GM12878 (cell line): ENCODE measurements around the gene PHACTR1. TPM values are rescaled to one million over a fixed set of nuclear protein-coding genes. Genes with fewer than 3 reads are reported as not detected.
A peak's percentile ranks its signal among the peaks of the same experiment; 100 is the strongest.

Experiments used
- ATAC-seq: fragments of 200-7000 bp; cut with Tn5 transposase; 3 replicates; pipeline ENCODE4 v1.9.1; 2020; ENCODE audit warnings: mild to moderate bottlenecking, moderate library complexity
- BruUV-seq: library from RNA; stranded (reverse); fragments of 400-500 nt; replicated peaks from 2 replicates; lab custom pipeline; 2021; lab: Mats Ljungman, UMichigan
- CTCF ChIA-PET: fragments of 300-600 bp; sonication (Branson Sonifier 250); formaldehyde crosslinking; extraction: SDS; loops from one replicate; lab custom pipeline; 2021; ENCODE audit warnings: inconsistent platforms; lab: Yijun Ruan, JAX
- POLR2A ChIA-PET: fragments of 350-600 bp; formaldehyde crosslinking; extraction: SDS; loops from one replicate; lab custom pipeline; 2021; ENCODE audit warnings: inconsistent platforms; lab: Charles Lee
- RAD21 ChIA-PET: fragments of 300-600 bp; sonication (Branson Sonifier 250); formaldehyde crosslinking; loops from one replicate; lab custom pipeline; 2023; ENCODE audit warnings: antibody characterized with exemption; ENCODE audit not compliant: unreplicated experiment; lab: Charles Lee
- SMC1A ChIA-PET: fragments of 300-600 bp; sonication (Branson Sonifier 250); formaldehyde crosslinking; loops from one replicate; lab custom pipeline; 2023; ENCODE audit not compliant: unreplicated experiment, uncharacterized antibody; lab: Charles Lee
- DNase-seq: peaks from one replicate; pipeline ENCODE4 v3.0.0-alpha.2; 2011; ENCODE audit warnings: low read depth, low spot score
- FAIRE-seq: peaks from 3 replicates; lab custom pipeline; 2011; peaks lifted over from hg19 to GRCh38; lab: Jason Lieb, UNC
- H2AFZ ChIP-seq: 2 replicates; pipeline ENCODE4 v1.6.0; 2011; ENCODE audit warnings: low read depth, low read length, control low read depth; ENCODE audit not compliant: control insufficient read depth
- H3K27ac ChIP-seq: 2 replicates; pipeline ENCODE4 v1.5.1; 2011; ENCODE audit warnings: control low read depth; ENCODE audit not compliant: control insufficient read depth, insufficient read depth
- H3K27me3 ChIP-seq, 2 experiments: replicated peaks in 1 of 2; 2 replicates each; pipeline versions ENCODE4 v1.6.0 to v1.6.1; 2011; ENCODE audit warnings: low read length in 1 of 2; ENCODE audit not compliant: control insufficient read depth in 2 of 2, insufficient read depth in 2 of 2
- H3K36me3 ChIP-seq, 2 experiments: 2 replicates each; pipeline ENCODE4 v1.5.1; 2011; ENCODE audit warnings: low read length in 1 of 2; ENCODE audit not compliant: control insufficient read depth in 2 of 2, insufficient read depth in 2 of 2
- H3K4me1 ChIP-seq: 2 replicates; pipeline ENCODE4 v1.6.1; 2011; ENCODE audit warnings: mild to moderate bottlenecking, low read length, moderate library complexity, mixed read lengths; ENCODE audit not compliant: control insufficient read depth, insufficient read depth
- H3K4me2 ChIP-seq: 2 replicates; pipeline ENCODE4 v1.6.0; 2011; ENCODE audit warnings: control low read depth; ENCODE audit not compliant: control insufficient read depth, insufficient read depth
- H3K4me3 ChIP-seq: fragments of 200-600 bp; sonication (generic); 2 replicates; pipeline ENCODE4 v1.5.1; 2016
- H3K79me2 ChIP-seq: 2 replicates; pipeline ENCODE4 v1.6.0; 2011; ENCODE audit warnings: low read length; ENCODE audit not compliant: control insufficient read depth, insufficient read depth
- H3K9ac ChIP-seq: 2 replicates; pipeline ENCODE4 v1.8.0; 2011; ENCODE audit warnings: low read length, control low read depth, mixed read lengths; ENCODE audit not compliant: control insufficient read depth, insufficient read depth
- H3K9me3 ChIP-seq: replicated peaks from 3 replicates; pipeline ENCODE4 v1.5.1; 2011; ENCODE audit warnings: mild to moderate bottlenecking, low read length; ENCODE audit not compliant: control insufficient read depth, insufficient read depth
- H4K20me1 ChIP-seq: 2 replicates; pipeline ENCODE4 v1.6.0; 2011; ENCODE audit not compliant: control insufficient read depth, insufficient read depth
- BMI1 ChIP-seq: fragments of 450-650 bp; IDR thresholded peaks from 2 replicates; pipeline ENCODE4 v1.6.1; 2016; ENCODE audit warnings: mild to moderate bottlenecking, moderate library complexity, borderline replicate concordance
- CBFB ChIP-seq: IDR thresholded peaks from 2 replicates; pipeline ENCODE4 v1.6.1; 2016; ENCODE audit warnings: antibody characterized with exemption, low read depth
- ETV6 ChIP-seq, 2 experiments: fragments of 450-650 bp in 1 of 2; IDR thresholded peaks in 1 of 2; conservative IDR thresholded peaks in 1 of 2; 2 replicates each; pipeline ENCODE4 v1.6.1; 2014; ENCODE audit warnings: antibody characterized with exemption in 1 of 2, borderline replicate concordance in 1 of 2, low read depth in 1 of 2, mild to moderate bottlenecking in 1 of 2, moderate library complexity in 1 of 2
- GATAD2B ChIP-seq: fragments of 450-650 bp; conservative IDR thresholded peaks from 2 replicates; pipeline ENCODE4 v1.6.1; 2017; ENCODE audit warnings: low read depth, mild to moderate bottlenecking, moderate library complexity
- HDAC2 ChIP-seq: fragments of 200-600 bp; sonication (generic); IDR thresholded peaks from 2 replicates; pipeline ENCODE4 v1.6.1; 2017
- IRF4 ChIP-seq: IDR thresholded peaks from 2 replicates; pipeline ENCODE4 v1.6.1; 2011; ENCODE audit warnings: low read depth, low read length
- MXI1 ChIP-seq: fragments of 150-350 bp; IDR thresholded peaks from 2 replicates; pipeline ENCODE4 v1.6.1; 2011; ENCODE audit warnings: low read depth, mild to moderate bottlenecking, inconsistent platforms, low read length, improper control_type of control experiment
- ZBED1 ChIP-seq: IDR thresholded peaks from 2 replicates; pipeline ENCODE4 v1.6.1; 2016; ENCODE audit warnings: borderline replicate concordance
- WGBS: methylation state at CpG from one replicate; pipeline ENCODE4 v1.1.6; 2016; ENCODE audit warnings: low lambda C conversion rate; ENCODE audit not compliant: insufficient replicate concordance, insufficient coverage; ENCODE audit errors: missing lambda C conversion rate; 5-methylcytosine and 5-hydroxymethylcytosine counted together
- in situ Hi-C: fragments of 300-500 bp; cut with MboI; formaldehyde crosslinking; loops from 9 replicates; pipeline ENCODE4 v1.14.3; 2018; ENCODE audit warnings: mixed read lengths
- intact Hi-C: fragments of 100-400 bp; cut with micrococcal nuclease; formaldehyde crosslinking; loops from one replicate; pipeline ENCODE4 v1.14.2; 2022; ENCODE audit not compliant: unreplicated experiment
- polyA plus RNA-seq, 11 experiments: library from polyadenylated mRNA; depleted of rRNA in 4 of 11; unstranded in 6 of 11; stranded (reverse) in 5 of 11; fragments of >200 nt; fragmentation: Nextera tagmentation in 4 of 11; fragmentation: Illumina TruSeq in 1 of 11; extraction: Ambion mirVana in 4 of 11; extraction: Trizol in 1 of 11; gene quantifications; 1 replicate in 1 of 11; 2 replicates in 10 of 11; pipeline versions ENCODE4 v1.2.1 to v1.2.3, GENCODE V29; 2011 to 2016; ENCODE audit warnings: inconsistent platforms in 2 of 11, missing spikeins in 2 of 11, low read depth in 1 of 11
- total RNA-seq, 4 experiments: library from RNA; depleted of rRNA in 3 of 4; stranded (reverse); fragments of >200 nt in 3 of 4; fragmentation: Illumina TruSeq in 1 of 4; extraction: Trizol in 1 of 4; gene quantifications; 2 replicates each; pipeline versions ENCODE4 v1.2.1 to v1.2.3, GENCODE V29; 2013 to 2021
- TF ChIP-seq, protein P1 (sequence below): fragments of 450-650 bp; IDR thresholded peaks from 2 replicates; pipeline ENCODE4 v1.6.1; 2017; ENCODE audit warnings: mild to moderate bottlenecking, low read depth, inconsistent platforms; ENCODE audit not compliant: poor library complexity, severe bottlenecking

Gene PHACTR1
- total and polyA plus RNA-seq, 10 of the 15 experiments (the other 5 are each of a cell fraction or from before 2014, with no cell fraction given): 34.2 to 94.6 (median 62.3) TPM

- CTCF ChIA-PET: interaction anchor here (0.6 to 0.7 kb wide), 2 partner anchors 10 to 296 kb away, joined by 3 read pairs; no protein-coding TSS in a partner anchor
- Histone ChIP-seq H4K20me1 (no peaks in the 10 kb centered on the region), H3K27me3 (no peaks in the 10 kb centered on the region; a peak in 1 of 4 replicates), H3K27ac (no peak overlapping the region), H3K4me1 (no peaks in the 10 kb centered on the region), H3K9me3 (no peaks in the 10 kb centered on the region), H3K79me2 (no peaks in the 10 kb centered on the region)
- in situ Hi-C loops: no loop called here
- ATAC-seq: no peak
- no peak for TF ChIP-seq IRF4
- no peak for TF ChIP-seq ZBED1
- no peak for TF ChIP-seq ETV6 (conservative IDR thresholded peaks at IDR 0.05 in 1 of 2, IDR thresholded peaks at IDR 0.05 in 1 of 2; ENCODE audit: borderline replicate concordance in 1 of 2, low read depth in 1 of 2)
- no peak for TF ChIP-seq HDAC2
- TF ChIP-seq GATAD2B: no peak
- TF ChIP-seq MXI1: no peak
- TF ChIP-seq CBFB: no peak
- TF ChIP-seq, protein P1, sequence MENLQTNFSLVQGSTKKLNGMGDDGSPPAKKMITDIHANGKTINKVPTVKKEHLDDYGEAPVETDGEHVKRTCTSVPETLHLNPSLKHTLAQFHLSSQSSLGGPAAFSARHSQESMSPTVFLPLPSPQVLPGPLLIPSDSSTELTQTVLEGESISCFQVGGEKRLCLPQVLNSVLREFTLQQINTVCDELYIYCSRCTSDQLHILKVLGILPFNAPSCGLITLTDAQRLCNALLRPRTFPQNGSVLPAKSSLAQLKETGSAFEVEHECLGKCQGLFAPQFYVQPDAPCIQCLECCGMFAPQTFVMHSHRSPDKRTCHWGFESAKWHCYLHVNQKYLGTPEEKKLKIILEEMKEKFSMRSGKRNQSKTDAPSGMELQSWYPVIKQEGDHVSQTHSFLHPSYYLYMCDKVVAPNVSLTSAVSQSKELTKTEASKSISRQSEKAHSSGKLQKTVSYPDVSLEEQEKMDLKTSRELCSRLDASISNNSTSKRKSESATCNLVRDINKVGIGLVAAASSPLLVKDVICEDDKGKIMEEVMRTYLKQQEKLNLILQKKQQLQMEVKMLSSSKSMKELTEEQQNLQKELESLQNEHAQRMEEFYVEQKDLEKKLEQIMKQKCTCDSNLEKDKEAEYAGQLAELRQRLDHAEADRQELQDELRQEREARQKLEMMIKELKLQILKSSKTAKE: no peak
- no peak for TF ChIP-seq BMI1
- TF ChIP-seq, all 136 proteins: peak for 0
- Histone ChIP-seq H2AFZ (no peak overlapping the region), H3K36me3 (no peaks in the 10 kb centered on the region), H3K9ac (no peak overlapping the region), H3K4me3 (no peak overlapping the region), H3K4me2 (no peak overlapping the region)
- FAIRE-seq (peak; percentile 13), DNase-seq (no peak)
- SMC1A ChIA-PET: interaction anchor here (0.6 to 1.1 kb wide), 2 partner anchors 35 to 847 kb away, joined by 3 to 4 read pairs; no protein-coding TSS in a partner anchor
- intact Hi-C loops: no loop called here
- 14% methylated on average over 7 of the region's 7 CpGs for WGBS
- RAD21 ChIA-PET: no interaction called here
- POLR2A ChIA-PET: no interaction called here
- no TSS peak for BruUV-seq
These were observed 358.7 kb downstream of the PHACTR1 start for GRCh38 chr6:13075141-13075845.
